Measurements from ENCODE around the gene TPSAB1.

TPSAB1 gene

GRCh38 chr16:1211451-1212268, 28.8 kb upstream of the TPSAB1 start:
- no peak for DNase-seq

GRCh38 chr16:1212616-1213194, 27.8 kb upstream of the TPSAB1 start:
- no peak for DNase-seq

GRCh38 chr16:1213231-1213630, 27.3 kb upstream of the TPSAB1 start:
- no peak for DNase-seq

- DNase-seq, result no peak
Observed at GRCh38 chr16:1213796-1214372, 26.6 kb upstream of the TPSAB1 start.

- no peak for DNase-seq
Observed at GRCh38 chr16:1214719-1215118, 25.8 kb upstream of the TPSAB1 start.

GRCh38 chr16:1215574-1216295, 24.8 kb upstream of the TPSAB1 start:
- no peak for DNase-seq

GRCh38 chr16:1216296-1216619, 24.2 kb upstream of the TPSAB1 start:
- no peak for DNase-seq

GRCh38 chr16:1216681-1217400, 23.7 kb upstream of the TPSAB1 start:
- no peak for DNase-seq

- DNase-seq, result no peak
Observed at GRCh38 chr16:1217526-1217925, 23.0 kb upstream of the TPSAB1 start.

- DNase-seq, result no peak
Observed at GRCh38 chr16:1218061-1218929, 22.2 kb upstream of the TPSAB1 start.

GRCh38 chr16:1218930-1219611, 21.4 kb upstream of the TPSAB1 start:
- DNase-seq, result no peak

GRCh38 chr16:1220098-1220728, 20.3 kb upstream of the TPSAB1 start:
- DNase-seq, result no peak

- DNase-seq, result no peak
Observed at GRCh38 chr16:1220841-1221627, 19.5 kb upstream of the TPSAB1 start.

GRCh38 chr16:1221628-1222552, 18.6 kb upstream of the TPSAB1 start:
- DNase-seq, result no peak

- DNase-seq, result no peak
Observed at GRCh38 chr16:1222553-1223354, 17.8 kb upstream of the TPSAB1 start.

GRCh38 chr16:1223355-1224214, 16.9 kb upstream of the TPSAB1 start:
- no peak for DNase-seq

- DNase-seq, result no peak
Observed at GRCh38 chr16:1224558-1224957, 15.9 kb upstream of the TPSAB1 start.
